H1 (cell line): ENCODE results near the gene FMOD. TPM values are rescaled to one million over a fixed set of nuclear protein-coding genes. Genes with fewer than 3 reads are reported as not detected.

Experiments
- CBX8 ChIP-seq: fragments of 300-800, 300-1000 bp; sonication (generic); IDR thresholded peaks from 2 replicates; pipeline ENCODE4 v1.7.1; 2016; ENCODE audit warnings: low read depth, low read length, borderline replicate concordance
- E2F6 ChIP-seq: IDR thresholded peaks from 2 replicates; pipeline ENCODE4 v1.6.1; 2012; ENCODE audit warnings: inconsistent platforms
- NRF1 ChIP-seq: IDR thresholded peaks from 2 replicates; pipeline ENCODE4 v1.6.1; 2011; ENCODE audit warnings: mild to moderate bottlenecking, low read depth, low read length, improper control_type of control experiment
- polyA plus RNA-seq, 7 experiments: library from polyadenylated mRNA; depleted of rRNA in 3 of 7; stranded (reverse) in 5 of 7; unstranded in 2 of 7; fragments of >200 nt in 5 of 7; fragments of 200-250 nt in 2 of 7; gene quantifications; 1 replicate in 5 of 7; 2 replicates in 1 of 7; 4 replicates in 1 of 7; pipeline versions ENCODE4 v1.2.1 to v1.2.3, GENCODE V29; 2011 to 2013; ENCODE audit warnings: missing spikeins in 2 of 7, mixed read lengths in 2 of 7
- total RNA-seq: library from RNA; stranded (reverse); fragmentation: NEBNext Ultra II Directional; extraction: Animal tissue kit (Norgen Biotek cat#: 25700); gene quantifications from 2 replicates; pipeline ENCODE4 v1.2.1, GENCODE V29; 2021

Gene FMOD
- total and polyA plus RNA-seq, 2 of the 8 experiments (the other 6 are each of a cell fraction or from before 2014, with no cell fraction given): 0.17 to 0.32 TPM

DNA sequence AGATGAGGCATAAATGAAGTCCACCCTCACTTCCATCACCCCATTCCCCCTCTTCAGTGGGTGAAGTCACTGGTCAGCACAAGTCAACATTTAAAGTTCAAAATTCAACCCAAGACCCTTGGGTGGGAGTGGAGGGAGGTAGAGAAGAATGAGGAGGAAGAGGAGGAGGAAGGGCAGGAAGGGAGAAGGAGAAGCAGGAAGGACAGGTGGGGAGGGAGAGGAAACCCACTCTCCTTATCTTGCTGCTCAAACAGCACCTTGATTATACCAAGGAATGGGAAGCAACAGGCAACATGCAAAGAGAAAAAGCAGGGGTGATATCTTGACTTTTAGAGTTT, 49.6 kb downstream of the FMOD start (continued):
- no peak for TF ChIP-seq E2F6
- TF ChIP-seq CBX8: no peak
- no peak for TF ChIP-seq NRF1
